GM19351 (cell line): ENCODE results near the gene LDLRAD3.
"Not testable (repeated sequence)": the region's sequence is repeated elsewhere in the genome, so short reads cannot be mapped to it uniquely, and the experiment has no call there.

ENCODE experiments used
- ATAC-seq: cut with Tn5 transposase; IDR thresholded peaks from one replicate; pipeline ENCODE4 v1.9.1; 2021; ENCODE audit warnings: mild to moderate bottlenecking, moderate library complexity; ENCODE audit not compliant: unreplicated experiment

The LDLRAD3 gene

GRCh38 chr11:35986947-35987346, 43.1 kb downstream of the LDLRAD3 start:
- no peak for ATAC-seq

- no peak for ATAC-seq
These were observed 46.3 kb downstream of the LDLRAD3 start for GRCh38 chr11:35990170-35990569.

GRCh38 chr11:35990816-35991215, 47.0 kb downstream of the LDLRAD3 start:
- ATAC-seq: no peak

GRCh38 chr11:35992548-35992947, 48.7 kb downstream of the LDLRAD3 start:
- ATAC-seq: no peak

GRCh38 chr11:35994421-35994820, 50.6 kb downstream of the LDLRAD3 start:
- ATAC-seq: no peak

GRCh38 chr11:35995681-35996271, 51.9 kb downstream of the LDLRAD3 start:
- no peak for ATAC-seq

GRCh38 chr11:35997902-35998520, 54.1 kb downstream of the LDLRAD3 start:
- peak; percentile 75 for ATAC-seq

GRCh38 chr11:35998634-35999033, 54.8 kb downstream of the LDLRAD3 start:
- no peak for ATAC-seq

GRCh38 chr11:36000616-36001190, 56.8 kb downstream of the LDLRAD3 start:
- ATAC-seq: no peak

GRCh38 chr11:36002196-36002595, 58.3 kb downstream of the LDLRAD3 start:
- no peak for ATAC-seq

- no peak for ATAC-seq
These were observed 58.9 kb downstream of the LDLRAD3 start for GRCh38 chr11:36002796-36003195.

GRCh38 chr11:36006556-36006955, 62.7 kb downstream of the LDLRAD3 start:
- no peak for ATAC-seq

- ATAC-seq: no peak
These were observed 63.3 kb downstream of the LDLRAD3 start for GRCh38 chr11:36007127-36007655.

- no peak for ATAC-seq
These were observed 64.7 kb downstream of the LDLRAD3 start for GRCh38 chr11:36008584-36008983.

GRCh38 chr11:36009473-36009872, 65.6 kb downstream of the LDLRAD3 start:
- ATAC-seq: no peak

- no peak for ATAC-seq
These were observed 66.3 kb downstream of the LDLRAD3 start for GRCh38 chr11:36010010-36010740.

- ATAC-seq: no peak
These were observed 67.7 kb downstream of the LDLRAD3 start for GRCh38 chr11:36011574-36011973.

- no peak for ATAC-seq
These were observed 68.6 kb downstream of the LDLRAD3 start for GRCh38 chr11:36012455-36012854.

GRCh38 chr11:36012979-36013378, 69.1 kb downstream of the LDLRAD3 start:
- no peak for ATAC-seq

- ATAC-seq: not testable (repeated sequence)
These were observed 69.6 kb downstream of the LDLRAD3 start for GRCh38 chr11:36013446-36013845.
